Measurements from ENCODE around the gene HUS1.
"Not testable (repeated sequence)": the region's sequence is repeated elsewhere in the genome, so short reads cannot be mapped to it uniquely, and the experiment has no call there.

The HUS1 gene

GRCh38 chr7:47916514-47916913 lies 62.9 kb downstream of the HUS1 start:
- DNase-seq: not testable (repeated sequence)

- DNase-seq: no peak
These were observed 63.8 kb downstream of the HUS1 start for GRCh38 chr7:47915616-47915976.

- DNase-seq: no peak
These were observed 64.4 kb downstream of the HUS1 start for GRCh38 chr7:47914717-47915615.
